Activated CD4-positive, alpha-beta T cell treated with anti-CD3 and anti-CD28 coated beads for 36 hours (primary cell): Measurements from ENCODE around the gene NIN. TPM values are rescaled to one million over a fixed set of nuclear protein-coding genes. Genes with fewer than 3 reads are reported as not detected.

Source experiments
- ATAC-seq: fragments of 200-7000 bp; cut with Tn5 transposase; one replicate; pipeline ENCODE4 v1.10.0; 2021; ENCODE audit warnings: mild to moderate bottlenecking, moderate library complexity
- CTCF ChIA-PET: fragments of 350-600 bp; sonication (Branson Sonifier 250); formaldehyde crosslinking; loops from one replicate; lab custom pipeline; 2021; ENCODE audit warnings: antibody characterized with exemption; lab: Charles Lee
- POLR2A ChIA-PET: fragments of 350-600 bp; sonication (Branson Sonifier 250); formaldehyde crosslinking; loops from one replicate; lab custom pipeline; 2021; ENCODE audit warnings: antibody characterized with exemption, inconsistent platforms; lab: Charles Lee
- DNase-seq: peaks from one replicate; pipeline ENCODE4 v3.0.0-alpha.2; 2020
- H3K27ac Mint-ChIP-seq: one replicate; pipeline ENCODE4 v1.8.0; 2021; ENCODE audit warnings: mixed read lengths
- H3K27me3 Mint-ChIP-seq: one replicate; pipeline ENCODE4 v1.8.0; 2021; ENCODE audit warnings: mixed read lengths
- H3K36me3 Mint-ChIP-seq: one replicate; pipeline ENCODE4 v1.8.0; 2021; ENCODE audit warnings: low read depth, mixed read lengths
- H3K4me1 Mint-ChIP-seq: one replicate; pipeline ENCODE4 v1.8.0; 2021; ENCODE audit warnings: mixed read lengths
- H3K4me3 Mint-ChIP-seq: one replicate; pipeline ENCODE4 v1.8.0; 2021; ENCODE audit warnings: mild to moderate bottlenecking, moderate library complexity, mixed read lengths
- H3K9me3 Mint-ChIP-seq: one replicate; pipeline ENCODE4 v1.8.0; 2021; ENCODE audit warnings: low read depth, mixed read lengths
- intact Hi-C, 2 experiments: fragments of 100-400 bp; cut with DNase I in 1 of 2; cut with micrococcal nuclease in 1 of 2; formaldehyde crosslinking; loops; one replicate each; pipeline versions ENCODE4 v1.14.2 to v1.15.1; 2022 to 2024; cut with DNase I, micrococcal nuclease
- total RNA-seq, 2 experiments: library from RNA; stranded (reverse); gene quantifications; one replicate each; pipeline ENCODE4 v1.2.3, GENCODE V29; 2021

Gene NIN
- total RNA-seq, 2 experiments from 2014 or later, result 47.5 to 53.8 TPM

GRCh38 chr14:50839048-50839447, 8.1 kb upstream of the NIN start:
- Mint-ChIP-seq H3K27ac (no peak overlapping the region), H3K9me3 (peaks cover 2% of the 10 kb centered on the region), H3K27me3 (no peaks in the 10 kb centered on the region), H3K4me3 (no peak overlapping the region), H3K4me1 (peaks cover 30% of the 10 kb centered on the region), H3K36me3 (no peaks in the 10 kb centered on the region)
- ChIA-PET POLR2A (interaction anchor here (0.5 to 0.7 kb wide), 3 partner anchors 52 to 984 kb away, joined by 3 to 6 read pairs (median 3); no protein-coding TSS in a partner anchor), CTCF (interaction anchor here (0.6 to 1.8 kb wide), 13 partner anchors 9 to 1377 kb away, joined by 3 to 9 read pairs (median 4); no protein-coding TSS in a partner anchor)
- peak; percentile 40 for DNase-seq
- ATAC-seq, result peak; percentile 62
- intact Hi-C loops, result loop anchor here in 1 of 2 experiments (10.0 kb wide), 1 partner anchor 1026 kb away; the partner anchor contains the start of gene GNG2

- intact Hi-C loops, result loop anchor here in 1 of 2 experiments (10.0 kb wide), 1 partner anchor 1027 kb away; the partner anchor contains the start of gene GNG2
- H3K27ac Mint-ChIP-seq, result no peak overlapping the region
- peaks cover 2% of the 10 kb centered on the region for H3K9me3 Mint-ChIP-seq
- no peaks in the 10 kb centered on the region for H3K36me3 Mint-ChIP-seq
- ATAC-seq, result no peak
- no peak overlapping the region for H3K4me3 Mint-ChIP-seq
- H3K4me1 Mint-ChIP-seq, result peaks cover 38% of the 10 kb centered on the region
- CTCF ChIA-PET, result interaction anchor here (0.6 to 1.8 kb wide), 7 partner anchors 8 to 251 kb away, joined by 3 to 9 read pairs (median 4); no protein-coding TSS in a partner anchor
- no peak for DNase-seq
- POLR2A ChIA-PET, result no interaction called here
- no peaks in the 10 kb centered on the region for H3K27me3 Mint-ChIP-seq
Measured at GRCh38 chr14:50837850-50838470, 7.0 kb upstream of the NIN start.

GRCh38 chr14:50837271-50837670, 6.3 kb upstream of the NIN start:
- no peak for ATAC-seq
- intact Hi-C loops, result loop anchor here in 1 of 2 experiments (10.0 kb wide), 1 partner anchor 1028 kb away; the partner anchor contains the start of gene GNG2

GRCh38 chr14:50836515-50836914, 5.6 kb upstream of the NIN start:
- intact Hi-C loops, result loop anchor here in 1 of 2 experiments (10.0 kb wide), 1 partner anchor 1028 kb away; the partner anchor contains the start of gene GNG2
- ChIA-PET CTCF (no interaction called here), POLR2A (no interaction called here)
- Mint-ChIP-seq H3K36me3 (no peaks in the 10 kb centered on the region), H3K9me3 (peaks cover 2% of the 10 kb centered on the region), H3K4me3 (no peak overlapping the region), H3K27ac (no peak overlapping the region), H3K27me3 (peaks cover 6% of the 10 kb centered on the region), H3K4me1 (peaks cover 47% of the 10 kb centered on the region)
- DNase-seq (no peak), ATAC-seq (no peak)

More at GRCh38 chr14:50837271-50837670, 6.3 kb upstream of the NIN start:
- CTCF ChIA-PET, result no interaction called here
- Mint-ChIP-seq H3K27me3 (no peaks in the 10 kb centered on the region), H3K4me1 (peaks cover 41% of the 10 kb centered on the region), H3K4me3 (no peak overlapping the region), H3K27ac (no peak overlapping the region), H3K36me3 (no peaks in the 10 kb centered on the region), H3K9me3 (peaks cover 2% of the 10 kb centered on the region)
- no peak for DNase-seq
- POLR2A ChIA-PET, result no interaction called here

- no peak overlapping the region for H3K27ac Mint-ChIP-seq
- peaks cover 6% of the 10 kb centered on the region for H3K27me3 Mint-ChIP-seq
- H3K4me3 Mint-ChIP-seq, result no peak overlapping the region
- intact Hi-C loops, result loop anchor here in 1 of 2 experiments (10.0 kb wide), 1 partner anchor 1030 kb away; the partner anchor contains the start of gene GNG2
- H3K9me3 Mint-ChIP-seq, result no peaks in the 10 kb centered on the region
- H3K4me1 Mint-ChIP-seq, result peaks cover 47% of the 10 kb centered on the region
- DNase-seq (no peak), ATAC-seq (no peak)
- ChIA-PET CTCF (no interaction called here), POLR2A (no interaction called here)
- H3K36me3 Mint-ChIP-seq, result no peaks in the 10 kb centered on the region
Measured at GRCh38 chr14:50835280-50835679, 4.3 kb upstream of the NIN start.

- Mint-ChIP-seq H3K36me3 (no peaks in the 10 kb centered on the region), H3K27me3 (peaks cover 6% of the 10 kb centered on the region), H3K4me3 (no peak overlapping the region), H3K4me1 (peaks cover 47% of the 10 kb centered on the region), H3K9me3 (no peaks in the 10 kb centered on the region), H3K27ac (no peak overlapping the region)
- intact Hi-C loops, result loop anchor here in 1 of 2 experiments (5.0 to 10.0 kb wide), 3 partner anchors 817 to 1030 kb away; partner anchors contain the start of genes FRMD6 and GNG2
- ATAC-seq (no peak), DNase-seq (no peak)
- POLR2A ChIA-PET, result no interaction called here
- CTCF ChIA-PET, result no interaction called here
Measured at GRCh38 chr14:50834802-50835276, 3.9 kb upstream of the NIN start.

GRCh38 chr14:50832935-50833630, 2.1 kb upstream of the NIN start:
- ChIA-PET CTCF (interaction anchor here (0.8 kb wide), 1 partner anchor 27 kb away, joined by 3 read pairs; no protein-coding TSS in a partner anchor), POLR2A (no interaction called here)
- ATAC-seq (no peak), DNase-seq (no peak)
- peaks cover 6% of the 10 kb centered on the region for H3K27me3 Mint-ChIP-seq
- no peaks in the 10 kb centered on the region for H3K9me3 Mint-ChIP-seq
- no peak overlapping the region for H3K27ac Mint-ChIP-seq
- intact Hi-C loops, result loop anchor here in 1 of 2 experiments (5.0 to 10.0 kb wide), 3 partner anchors 819 to 1032 kb away; partner anchors contain the start of genes FRMD6 and GNG2
- H3K36me3 Mint-ChIP-seq, result peaks cover under 1% of the 10 kb centered on the region
- peaks cover 47% of the 10 kb centered on the region for H3K4me1 Mint-ChIP-seq
- H3K4me3 Mint-ChIP-seq, result no peak overlapping the region

GRCh38 chr14:50831726-50832168, 785 bp upstream of the NIN start:
- ChIA-PET CTCF (interaction anchor here (1.6 to 3.9 kb wide), 2 partner anchors 10 to 14 kb away, joined by 4 to 18 read pairs; no protein-coding TSS in a partner anchor), POLR2A (interaction anchor here (0.6 kb wide), 1 partner anchor 157 kb away, joined by 3 read pairs; no protein-coding TSS in a partner anchor)
- Mint-ChIP-seq H3K9me3 (no peaks in the 10 kb centered on the region), H3K27ac (peak overlapping the region; percentile 88), H3K27me3 (peaks cover 6% of the 10 kb centered on the region), H3K4me3 (peak overlapping the region; percentile 84), H3K36me3 (peaks cover 7% of the 10 kb centered on the region), H3K4me1 (peaks cover 50% of the 10 kb centered on the region)
- DNase-seq (no peak), ATAC-seq (no peak)
- intact Hi-C loops, result loop anchor here (1.0 to 10.0 kb wide), 11 partner anchors 18 to 1211 kb away; partner anchors contain the start of genes DMAC2L (in 1 of the 2), FRMD6 (in 1 of the 2), GNG2 (in 1 of the 2) and KLHDC2 (in 1 of the 2)

GRCh38 chr14:50830044-50830931, 674 bp downstream of the NIN start:
- Mint-ChIP-seq H3K36me3 (peaks cover 9% of the 10 kb centered on the region), H3K27me3 (peaks cover 6% of the 10 kb centered on the region), H3K4me3 (peak overlapping the region; percentile 91), H3K4me1 (peaks cover 58% of the 10 kb centered on the region), H3K27ac (peak overlapping the region; percentile 77), H3K9me3 (no peaks in the 10 kb centered on the region)
- POLR2A ChIA-PET, result interaction anchor here (0.6 to 2.5 kb wide), 6 partner anchors 9 to 1021 kb away, joined by 3 to 10 read pairs (median 3); no protein-coding TSS in a partner anchor
- intact Hi-C loops, result loop anchor here (1.0 to 10.0 kb wide), 9 partner anchors 8 to 1209 kb away; partner anchors contain the start of genes DMAC2L (in 1 of the 2), FRMD6 (in 1 of the 2), GNG2 (in 1 of the 2) and KLHDC2 (in 1 of the 2)
- DNase-seq, result peak; percentile 80
- ATAC-seq, result peak; percentile 68
- CTCF ChIA-PET, result interaction anchor here (0.5 to 3.9 kb wide), 13 partner anchors 8 to 1210 kb away, joined by 3 to 21 read pairs (median 4); no protein-coding TSS in a partner anchor
